ENCODE data around the gene BACE2.

Gene BACE2

GRCh38 chr21:41246808-41247207 is 78.8 kb downstream of the BACE2 start:
- no peak for TF ChIP-seq CTCF (IDR thresholded peaks at IDR 0.05)
- peaks cover 0 to 53% (median 36%) of the 10 kb centered on the region in 4 donors for H3K4me1 ChIP-seq
- DNase-seq, result no peak
- no peaks in the 10 kb centered on the region for H3K27me3 ChIP-seq
- no peak overlapping the region for H3K4me3 ChIP-seq
- peaks cover 16 to 62% (median 60%) of the 10 kb centered on the region in 3 donors for H3K36me3 ChIP-seq
- peak overlapping the region; percentile 85 to 87 for H3K27ac ChIP-seq
- no peaks in the 10 kb centered on the region for H3K9me3 ChIP-seq
- intact Hi-C loops (cut with DNase I; ENCODE audit: low total_unique reads), result no loop called here

DNA sequence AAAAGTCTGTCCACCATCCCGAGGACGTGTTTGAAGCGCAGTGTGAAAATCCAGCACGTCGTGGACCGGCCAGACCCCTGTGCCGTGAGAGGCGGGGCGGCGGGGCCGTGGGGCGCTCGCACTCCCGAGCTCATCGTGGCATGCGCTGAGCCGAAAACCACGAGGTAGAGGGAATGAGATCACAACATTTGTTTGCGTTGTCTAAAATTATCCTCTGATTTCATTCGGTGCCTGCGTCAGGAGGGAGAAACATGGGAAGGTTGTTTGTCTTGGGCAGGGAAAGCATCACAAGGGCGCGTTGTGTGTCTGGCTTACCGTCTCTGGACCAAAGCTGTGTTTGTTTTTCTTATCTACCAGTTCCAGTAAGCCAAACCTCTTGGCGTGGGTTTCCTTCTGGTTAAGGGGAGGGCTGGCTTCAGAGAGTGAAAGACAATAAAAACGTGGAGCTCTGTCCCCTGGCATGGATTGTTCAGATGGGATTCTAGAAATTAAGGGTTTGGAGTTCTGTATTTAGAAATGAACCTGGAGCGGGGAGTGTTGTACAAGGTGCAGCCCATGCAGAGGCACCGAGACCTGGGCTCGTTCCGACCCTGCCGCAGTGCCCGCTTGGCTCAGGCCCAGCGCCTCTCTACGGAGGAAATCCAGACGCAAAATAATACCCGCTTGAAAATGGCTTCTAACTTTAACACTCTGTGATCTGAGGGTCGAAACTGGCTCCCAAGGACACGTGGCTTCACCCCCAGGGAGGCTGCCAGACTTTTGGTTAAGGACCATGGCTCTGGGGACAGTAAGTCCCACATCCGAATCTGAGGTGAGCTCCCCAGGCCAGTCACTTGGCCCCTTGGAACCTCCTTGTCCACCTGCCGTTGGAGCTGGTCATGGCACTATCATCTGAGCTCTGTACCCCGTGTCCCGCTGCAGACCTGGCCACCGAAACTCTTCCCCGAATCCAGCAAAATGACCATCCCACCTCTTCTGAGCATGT is 79.9 kb downstream of the BACE2 start:
- Histone ChIP-seq H3K27ac (peak overlapping the region; percentile 85 to 87), H3K27me3 (no peaks in the 10 kb centered on the region), H3K4me3 (peak overlapping the region; percentile 25 to 29), H3K4me1 (peaks cover 0 to 53% (median 36%) of the 10 kb centered on the region in 4 donors), H3K9me3 (no peaks in the 10 kb centered on the region), H3K36me3 (peaks cover 26 to 65% (median 60%) of the 10 kb centered on the region in 3 donors)
- DNase-seq, result peak; percentile 91 to 95
- no peak for TF ChIP-seq CTCF (IDR thresholded peaks at IDR 0.05)
- intact Hi-C loops (cut with DNase I; ENCODE audit: low total_unique reads), result no loop called here

DNA sequence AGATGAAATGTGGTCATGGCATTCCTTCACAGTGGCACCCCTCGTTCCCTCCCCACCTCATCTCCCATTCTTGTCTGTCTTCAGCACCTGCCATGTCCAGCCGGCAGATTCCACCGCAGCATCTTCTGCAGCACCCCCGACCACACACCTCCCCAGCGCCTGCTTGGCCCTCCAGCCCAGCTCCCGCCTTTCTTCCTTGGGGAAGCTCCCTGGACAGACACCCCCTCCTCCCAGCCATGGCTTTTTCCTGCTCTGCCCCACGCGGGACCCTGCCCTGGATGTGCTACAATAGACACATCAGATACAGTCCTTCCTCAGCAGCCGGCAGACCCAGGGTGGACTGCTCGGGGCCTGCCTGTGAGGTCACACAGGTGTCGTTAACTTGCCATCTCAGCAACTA is 81.5 kb downstream of the BACE2 start:
- intact Hi-C loops (cut with DNase I; ENCODE audit: low total_unique reads), result no loop called here
- TF ChIP-seq CTCF (IDR thresholded peaks at IDR 0.05), result no peak
- Histone ChIP-seq H3K27ac (peak overlapping the region; percentile 85 to 87), H3K9me3 (peaks cover 0 to 9% (median 0%) of the 10 kb centered on the region in 3 donors), H3K4me1 (peaks cover 0 to 53% (median 36%) of the 10 kb centered on the region in 4 donors), H3K27me3 (no peaks in the 10 kb centered on the region), H3K4me3 (no peak overlapping the region), H3K36me3 (peaks cover 35 to 67% (median 60%) of the 10 kb centered on the region in 3 donors)
- no peak for DNase-seq

GRCh38 chr21:41250519-41250918 is 82.6 kb downstream of the BACE2 start:
- H3K4me3 ChIP-seq, result no peak overlapping the region
- H3K9me3 ChIP-seq, result peaks cover 0 to 9% (median 0%) of the 10 kb centered on the region in 3 donors
- peak in 1 of 2 donors; percentile 66 for DNase-seq
- peaks cover 41 to 72% (median 63%) of the 10 kb centered on the region in 3 donors for H3K36me3 ChIP-seq
- no peaks in the 10 kb centered on the region for H3K27me3 ChIP-seq
- intact Hi-C loops (cut with DNase I; ENCODE audit: low total_unique reads), result no loop called here
- H3K4me1 ChIP-seq, result peaks cover 0 to 53% (median 36%) of the 10 kb centered on the region in 4 donors
- no peak for TF ChIP-seq CTCF (IDR thresholded peaks at IDR 0.05)
- H3K27ac ChIP-seq, result peak overlapping the region; percentile 85 to 87

GRCh38 chr21:41251961-41252642 is 84.1 kb downstream of the BACE2 start:
- no peaks in the 10 kb centered on the region for H3K27me3 ChIP-seq
- TF ChIP-seq CTCF (IDR thresholded peaks at IDR 0.05), result no peak
- H3K9me3 ChIP-seq, result peaks cover 0 to 9% (median 0%) of the 10 kb centered on the region in 3 donors
- DNase-seq, result no peak
- peak overlapping the region; percentile 85 to 87 for H3K27ac ChIP-seq
- H3K4me3 ChIP-seq, result no peak overlapping the region
- H3K36me3 ChIP-seq, result peaks cover 56 to 74% (median 71%) of the 10 kb centered on the region in 3 donors
- intact Hi-C loops (cut with DNase I; ENCODE audit: low total_unique reads), result no loop called here
- peaks cover 0 to 39% (median 32%) of the 10 kb centered on the region in 4 donors for H3K4me1 ChIP-seq
